Glomerular endothelial cell (primary cell): ENCODE results near the gene SOX11. TPM values are rescaled to one million over a fixed set of nuclear protein-coding genes. Genes with fewer than 3 reads are reported as not detected.
"Not testable (repeated sequence)": the region's sequence is repeated elsewhere in the genome, so short reads cannot be mapped to it uniquely, and the experiment has no call there.

Source experiments
- DNase-seq: peaks from one replicate; pipeline ENCODE4 v3.0.0-alpha.2; 2011; ENCODE audit warnings: low read depth, low spot score; ENCODE audit errors: extremely low read depth
- total RNA-seq: library from RNA; depleted of rRNA; stranded (reverse); fragments of >200 nt; gene quantifications from 2 replicates; pipeline ENCODE4 v1.2.3, GENCODE V29; 2015

SOX11 gene
- 12.1 and 12.7 TPM in 2 replicates for total RNA-seq

DNA sequence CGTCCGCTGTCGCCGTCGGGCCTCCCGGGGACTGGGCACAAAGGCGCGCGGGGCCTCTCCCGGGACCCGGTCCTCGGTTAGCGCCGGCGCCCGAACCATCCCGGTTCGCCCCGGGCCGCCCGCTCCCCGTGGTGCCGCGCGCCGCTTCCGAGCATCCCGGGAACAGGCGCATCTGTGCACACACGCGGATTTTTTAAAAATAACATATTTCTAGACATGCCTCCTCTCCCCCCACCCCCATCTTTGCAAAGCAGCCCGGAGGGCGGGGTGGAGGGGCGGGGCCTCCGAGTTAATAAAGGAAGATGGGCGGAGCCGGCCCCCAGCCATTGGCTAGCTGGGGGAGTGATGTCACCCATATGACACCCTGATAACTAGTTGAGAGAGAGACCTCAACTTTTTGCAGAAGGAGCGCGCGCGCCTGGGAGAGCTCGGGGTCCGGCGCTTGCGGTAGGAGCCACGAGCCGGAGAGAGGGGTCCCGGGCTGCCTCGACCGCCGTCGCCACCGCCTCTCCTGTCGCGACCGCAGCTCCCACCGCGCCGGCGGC, at the start of gene SOX11:
Gene SOX11, plus strand, starts transcription at position 400 of the 545 bp plus-strand sequence. CDS start 338 bp downstream, outside the sequence.
- no peak for DNase-seq

DNA sequence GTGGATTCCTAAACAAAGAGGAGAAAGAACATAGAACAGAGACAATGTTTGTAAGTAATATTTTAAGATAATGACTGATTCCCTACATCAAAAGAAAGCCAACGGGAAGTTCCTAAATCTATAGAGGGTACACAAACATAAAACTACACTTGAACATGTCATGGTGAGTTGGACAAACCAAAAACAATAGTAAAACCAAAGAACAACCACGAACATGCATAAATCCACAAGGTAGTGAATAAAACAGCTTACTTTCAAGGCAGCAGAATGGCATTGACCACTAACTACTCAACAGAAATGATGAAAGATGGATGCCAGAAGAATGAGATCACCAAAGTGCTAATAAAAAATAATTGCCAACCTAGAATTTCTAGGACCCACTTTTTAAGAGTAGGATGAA, 39.5 kb upstream of the SOX11 start:
- DNase-seq: not testable (repeated sequence)

- not testable (repeated sequence) for DNase-seq
Observed at GRCh38 chr2:5653756-5654155, 38.4 kb upstream of the SOX11 start.

- no peak for DNase-seq
Observed at GRCh38 chr2:5657231-5657630, 35.0 kb upstream of the SOX11 start.

GRCh38 chr2:5660591-5660990, 31.6 kb upstream of the SOX11 start:
- DNase-seq: no peak

DNA sequence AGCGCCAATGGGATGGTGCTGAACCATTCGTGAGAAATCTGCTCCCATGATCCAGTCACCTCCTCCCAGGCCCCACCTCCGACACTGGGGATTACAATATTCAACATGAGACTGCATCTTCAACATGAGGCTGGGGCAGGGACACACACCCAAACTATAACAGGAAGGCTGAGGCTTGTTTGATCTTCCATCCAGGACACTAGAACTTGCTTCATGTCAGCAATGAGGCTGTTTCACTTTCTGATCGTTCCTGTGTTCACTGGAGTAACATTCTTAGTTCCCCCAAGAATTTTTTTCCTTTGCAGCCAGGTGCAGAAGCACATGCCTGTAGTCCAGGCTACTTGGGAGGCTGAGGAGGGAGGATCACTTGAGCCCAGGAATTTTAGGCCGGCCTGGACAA, 30.8 kb upstream of the SOX11 start:
- no peak for DNase-seq

DNA sequence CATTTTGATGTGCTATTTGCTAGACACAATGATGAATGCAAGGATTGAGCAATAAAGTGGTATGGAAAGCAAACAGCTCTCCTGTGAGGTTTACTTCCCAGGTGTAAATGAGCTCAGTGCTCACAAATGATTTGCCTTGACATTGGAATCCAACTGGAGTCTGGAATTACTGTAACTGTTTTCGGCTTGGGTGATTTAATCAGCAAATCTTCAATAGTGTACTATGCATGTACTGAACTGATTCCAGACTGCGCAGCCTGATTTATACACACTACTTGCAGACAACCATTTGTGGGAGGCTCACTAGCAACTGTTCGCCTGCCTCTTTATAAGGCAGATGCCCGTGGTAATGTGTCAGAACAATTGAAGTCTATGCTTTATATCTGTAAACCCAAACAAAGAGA, 27.9 kb upstream of the SOX11 start:
- DNase-seq: no peak

DNA sequence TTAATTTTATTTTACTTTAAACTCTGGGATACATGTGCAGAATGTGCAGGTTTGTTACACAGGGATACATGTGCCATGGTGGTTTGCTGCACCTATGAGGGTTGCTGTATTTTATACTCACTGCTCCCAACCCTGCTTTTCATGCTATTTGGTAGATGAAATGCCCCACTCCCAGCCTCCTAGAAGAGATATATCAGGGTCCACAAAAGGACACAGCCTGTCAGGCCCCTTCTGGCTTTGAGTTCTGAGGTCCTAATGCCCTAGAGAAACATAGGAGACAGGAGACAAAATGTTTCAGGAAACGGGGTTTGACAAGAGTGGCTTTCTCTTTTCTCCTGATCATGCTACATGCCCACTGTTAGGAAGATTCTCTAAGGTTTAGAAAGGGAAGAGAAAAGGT, 27.1 kb upstream of the SOX11 start:
- DNase-seq: no peak

- DNase-seq: no peak
Observed at GRCh38 chr2:5666798-5667197, 25.4 kb upstream of the SOX11 start.

DNA sequence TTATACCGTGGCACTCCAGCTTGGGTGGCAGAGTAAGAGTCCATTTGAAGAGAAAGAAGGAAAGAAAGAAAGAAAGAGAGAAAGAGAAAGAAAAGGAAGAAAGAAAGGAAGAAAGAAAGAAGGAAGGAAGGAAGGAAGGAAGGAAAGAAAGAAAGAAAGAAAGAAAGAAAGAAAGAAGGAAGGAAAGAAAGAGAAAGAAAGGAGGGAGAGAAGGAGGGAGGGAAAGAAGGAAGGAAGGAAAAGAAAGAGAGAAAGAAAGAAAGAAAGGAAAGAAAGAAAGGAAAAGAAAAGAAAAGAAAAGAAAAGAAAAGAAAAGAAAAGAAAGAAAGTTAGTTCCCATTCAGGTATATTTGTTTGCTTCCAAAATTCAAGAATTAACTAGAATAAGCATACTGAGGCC, 24.5 kb upstream of the SOX11 start:
- not testable (repeated sequence) for DNase-seq

- DNase-seq: no peak
Observed at GRCh38 chr2:5668682-5669250, 23.4 kb upstream of the SOX11 start.

GRCh38 chr2:5672749-5673144, 19.4 kb upstream of the SOX11 start:
- DNase-seq: no peak

- DNase-seq: no peak
Observed at GRCh38 chr2:5673145-5674025, 18.8 kb upstream of the SOX11 start.

- no peak for DNase-seq
Observed at GRCh38 chr2:5674026-5674340, 18.2 kb upstream of the SOX11 start.

- DNase-seq: no peak
Observed at GRCh38 chr2:5677133-5677532, 15.1 kb upstream of the SOX11 start.

DNA sequence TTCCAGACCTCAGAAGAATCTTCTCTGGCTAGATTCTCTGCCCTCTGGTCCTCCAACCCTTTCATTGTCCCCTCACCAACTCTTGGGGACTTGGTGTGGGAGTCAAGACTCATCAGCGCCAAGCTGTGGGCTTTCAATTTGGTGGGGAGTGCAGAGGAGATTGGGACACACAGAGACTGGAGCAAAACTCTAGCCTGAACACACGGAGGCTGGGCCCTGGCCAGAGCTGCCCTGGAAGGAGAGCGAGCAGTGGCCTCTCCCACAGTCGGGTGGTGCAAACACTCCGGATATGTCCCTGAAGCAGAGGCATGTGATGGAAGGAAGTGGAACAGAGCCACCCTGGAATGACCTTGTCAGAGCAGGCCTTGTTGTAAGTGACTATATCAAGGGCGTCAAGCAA, 8.7 kb upstream of the SOX11 start:
- DNase-seq: no peak

- no peak for DNase-seq
Observed at GRCh38 chr2:5685225-5685624, 7.0 kb upstream of the SOX11 start.

- DNase-seq: no peak
Observed at GRCh38 chr2:5686068-5686467, 6.1 kb upstream of the SOX11 start.

GRCh38 chr2:5686536-5686935, 5.6 kb upstream of the SOX11 start:
- DNase-seq: no peak

DNA sequence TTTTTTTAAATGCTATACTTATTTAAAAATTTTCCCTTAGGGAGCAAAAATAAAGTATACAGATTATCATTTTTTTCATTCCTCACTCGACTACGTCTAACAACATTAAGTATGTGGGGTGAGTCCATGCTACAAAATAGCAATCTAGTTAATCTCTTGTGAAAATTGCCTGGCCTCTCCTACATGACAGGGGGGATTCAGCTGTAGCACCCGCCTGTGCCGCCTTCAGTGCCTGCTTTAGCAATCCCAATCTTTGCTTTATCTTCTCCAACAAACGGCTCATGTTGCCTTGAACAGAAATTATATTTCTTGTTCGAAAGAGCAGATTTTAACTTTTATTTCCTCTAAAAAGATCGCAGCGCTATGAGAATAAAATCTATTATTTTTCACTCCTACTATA, 2.4 kb upstream of the SOX11 start:
- no peak for DNase-seq

DNA sequence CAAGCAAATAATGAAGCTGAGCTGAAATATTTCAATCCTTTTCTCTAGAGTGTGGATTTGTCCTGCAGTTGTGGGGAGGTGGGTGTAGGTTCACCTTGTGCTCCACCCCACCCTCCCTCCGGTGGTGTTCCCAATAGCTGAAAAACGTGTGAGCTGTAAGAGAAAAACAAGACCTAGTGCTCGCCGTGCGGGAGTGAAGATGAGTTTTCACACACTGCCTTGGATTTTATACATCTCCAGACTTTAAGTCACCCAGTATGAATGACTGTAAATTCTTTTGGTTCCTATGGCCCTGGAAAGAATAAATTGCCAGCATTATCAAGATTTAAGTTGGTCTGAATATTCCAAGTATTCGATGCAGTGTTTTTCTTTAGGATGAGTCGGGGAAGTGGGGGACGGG, 1.9 kb upstream of the SOX11 start:
- no peak for DNase-seq

DNA sequence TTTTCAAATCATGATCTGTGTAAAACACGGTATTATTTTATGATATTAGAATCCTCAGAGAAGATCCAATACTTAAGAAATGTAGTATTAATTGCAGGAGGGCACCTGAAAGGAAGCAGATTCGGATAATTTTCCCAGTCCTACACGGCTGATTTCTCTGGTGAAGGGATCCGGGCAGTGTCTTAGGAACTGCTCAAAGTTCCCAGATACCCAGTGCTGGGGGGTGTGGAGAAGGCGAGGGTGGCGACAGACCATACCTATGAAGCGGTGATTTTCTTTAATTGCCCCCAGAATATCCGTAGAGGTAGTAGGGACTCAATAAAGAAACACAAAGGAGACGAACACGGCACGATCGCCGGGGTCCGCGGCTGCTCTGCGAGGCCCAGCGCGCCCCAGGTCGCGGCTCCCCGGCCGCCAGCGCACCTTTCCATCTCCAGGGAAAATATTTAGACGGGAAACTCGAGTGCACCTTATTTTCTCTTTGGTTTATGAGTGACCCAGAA, 1.4 kb upstream of the SOX11 start:
- no peak for DNase-seq
